ENCODE data around the gene CNTN4. TPM values are rescaled to one million over a fixed set of nuclear protein-coding genes. Genes with fewer than 3 reads are reported as not detected.

The CNTN4 gene
- total and polyA plus RNA-seq, 2 donors (not counting 3 experiments of a cell fraction or from before 2014, with no cell fraction given) = not detected

GRCh38 chr3:2862366-2862765 lies 763.7 kb downstream of the CNTN4 start:
- dilution Hi-C loops (cut with MboI; ENCODE audit: extremely low pct_ligation_motif_present, low sequenced_read_pairs) = no loop called here
- TF ChIP-seq POLR2AphosphoS5 (IDR thresholded peaks at IDR 0.05; ENCODE audit: insufficient read depth, low read depth, low read length) (no peak), POLR2A (IDR thresholded peaks at IDR 0.05; ENCODE audit: low read depth, low read length) (no peak), EZH2 (IDR thresholded peaks at IDR 0.05; ENCODE audit: borderline replicate concordance, low read depth, low read length, severe bottlenecking) (no peak), MYC (IDR thresholded peaks at IDR 0.05; ENCODE audit: low read depth, low read length) (no peak), GATA2 (IDR thresholded peaks at IDR 0.05; ENCODE audit: insufficient read depth, insufficient read length, low read depth, low read length) (no peak), CTCF (IDR thresholded peaks at IDR 0.05; ENCODE audit: extremely low read depth in 1 of 2, insufficient read depth in 1 of 2, low read depth in 1 of 2, low read length in 2 of 2) (no peak), MAX (IDR thresholded peaks at IDR 0.05; ENCODE audit: insufficient read depth, insufficient read length) (no peak), JUN (IDR thresholded peaks at IDR 0.05; ENCODE audit: borderline replicate concordance, insufficient read depth, insufficient read length, low read depth) (no peak), FOS (IDR thresholded peaks at IDR 0.05; ENCODE audit: borderline replicate concordance, insufficient read depth, low read length) (no peak)
- BruUV-seq (replicated peaks) = no TSS peak
- intact Hi-C loops (cut with micrococcal nuclease) = no loop called here
- peaks cover 2% of the 10 kb centered on the region for H3K9me3 ChIP-seq (replicated peaks; ENCODE audit: control insufficient read depth, insufficient read depth, low read length)
- H3K79me2 ChIP-seq (ENCODE audit: control insufficient read depth, insufficient read depth, low read length) = no peaks in the 10 kb centered on the region
- H3K4me1 ChIP-seq (ENCODE audit: control insufficient read depth, extremely low read depth, insufficient read depth, low read length) = no peaks in the 10 kb centered on the region
- ChIA-PET POLR2A (no interaction called here), CTCF (no interaction called here)
- H3K36me3 ChIP-seq (ENCODE audit: control insufficient read depth in 2 of 2, extremely low read depth in 1 of 2, insufficient read depth in 2 of 2, low read length in 2 of 2) = no peaks in the 10 kb centered on the region
- no peak for FAIRE-seq
- H3K4me3 ChIP-seq (replicated peaks in 1 of 3; ENCODE audit: insufficient read depth in 1 of 3, low read depth in 1 of 3, low read length in 3 of 3) = no peak overlapping the region
- no peaks in the 10 kb centered on the region for H3K27me3 ChIP-seq (ENCODE audit: control insufficient read depth in 2 of 2, insufficient read depth in 2 of 2, low read length in 2 of 2)
- no peak overlapping the region for H3K4me2 ChIP-seq (ENCODE audit: insufficient read depth, low read length)
- no peak overlapping the region for H3K9ac ChIP-seq (replicated peaks; ENCODE audit: extremely low read depth, insufficient read depth, low read length)
- no peaks in the 10 kb centered on the region for H4K20me1 ChIP-seq (replicated peaks; ENCODE audit: control insufficient read depth, extremely low read depth, insufficient read depth, low read length)
- H3K9me1 ChIP-seq (replicated peaks; ENCODE audit: control insufficient read depth, extremely low read depth, insufficient read depth, low read length) = no peaks in the 10 kb centered on the region
- DNase-seq (ENCODE audit: low read depth, low spot score) = no peak
- no peak overlapping the region for H2AFZ ChIP-seq (ENCODE audit: low read depth, low read length)
- no peak overlapping the region for H3K27ac ChIP-seq (ENCODE audit: insufficient read depth, low read depth, low read length)

All from endothelial cell of umbilical vein (primary cell).